ENCODE data around the gene IRGC. TPM values are rescaled to one million over a fixed set of nuclear protein-coding genes. Genes with fewer than 3 reads are reported as not detected.

The IRGC gene
- total and polyA plus RNA-seq, 9 donors = not detected

GRCh38 chr19:43707158-43707712 is 8.6 kb upstream of the IRGC start:
- DNase-seq = no peak
- H3K9me3 ChIP-seq = peaks cover 0 to 7% of the 10 kb centered on the region in 2 donors
- H3K36me3 ChIP-seq = no peaks in the 10 kb centered on the region
- TF ChIP-seq EP300 (IDR thresholded peaks at IDR 0.05) (no peak), POLR2A (IDR thresholded peaks at IDR 0.05) (no peak)
- TF ChIP-seq, protein P1, sequence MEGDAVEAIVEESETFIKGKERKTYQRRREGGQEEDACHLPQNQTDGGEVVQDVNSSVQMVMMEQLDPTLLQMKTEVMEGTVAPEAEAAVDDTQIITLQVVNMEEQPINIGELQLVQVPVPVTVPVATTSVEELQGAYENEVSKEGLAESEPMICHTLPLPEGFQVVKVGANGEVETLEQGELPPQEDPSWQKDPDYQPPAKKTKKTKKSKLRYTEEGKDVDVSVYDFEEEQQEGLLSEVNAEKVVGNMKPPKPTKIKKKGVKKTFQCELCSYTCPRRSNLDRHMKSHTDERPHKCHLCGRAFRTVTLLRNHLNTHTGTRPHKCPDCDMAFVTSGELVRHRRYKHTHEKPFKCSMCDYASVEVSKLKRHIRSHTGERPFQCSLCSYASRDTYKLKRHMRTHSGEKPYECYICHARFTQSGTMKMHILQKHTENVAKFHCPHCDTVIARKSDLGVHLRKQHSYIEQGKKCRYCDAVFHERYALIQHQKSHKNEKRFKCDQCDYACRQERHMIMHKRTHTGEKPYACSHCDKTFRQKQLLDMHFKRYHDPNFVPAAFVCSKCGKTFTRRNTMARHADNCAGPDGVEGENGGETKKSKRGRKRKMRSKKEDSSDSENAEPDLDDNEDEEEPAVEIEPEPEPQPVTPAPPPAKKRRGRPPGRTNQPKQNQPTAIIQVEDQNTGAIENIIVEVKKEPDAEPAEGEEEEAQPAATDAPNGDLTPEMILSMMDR (IDR thresholded peaks at IDR 0.05) = no peak
- intact Hi-C loops (cut with DNase I) = no loop called here
- H3K4me1 ChIP-seq (ENCODE audit: insufficient read depth) = no peaks in the 10 kb centered on the region
- WGBS, 3 donors = 71 to 73% (median 72%) methylated on average over 13 of the region's 13 CpGs
- no peak overlapping the region for H3K27ac ChIP-seq
- no peaks in the 10 kb centered on the region for H3K27me3 ChIP-seq
- no peak overlapping the region for H3K4me3 ChIP-seq

GRCh38 chr19:43708716-43709115 is 7.2 kb upstream of the IRGC start:
- Histone ChIP-seq H3K27ac (no peak overlapping the region), H3K4me1 (ENCODE audit: insufficient read depth) (no peaks in the 10 kb centered on the region), H3K27me3 (no peaks in the 10 kb centered on the region), H3K36me3 (no peaks in the 10 kb centered on the region), H3K4me3 (no peak overlapping the region), H3K9me3 (peaks cover 0 to 7% of the 10 kb centered on the region in 2 donors)
- TF ChIP-seq EP300 (IDR thresholded peaks at IDR 0.05) (no peak), POLR2A (IDR thresholded peaks at IDR 0.05) (no peak)
- TF ChIP-seq, protein P1 (IDR thresholded peaks at IDR 0.05) = no peak
- intact Hi-C loops (cut with DNase I) = no loop called here
- no peak for DNase-seq
- WGBS, 3 donors = 59 to 89% (median 70%) methylated on average over 2 of the region's 2 CpGs

DNA sequence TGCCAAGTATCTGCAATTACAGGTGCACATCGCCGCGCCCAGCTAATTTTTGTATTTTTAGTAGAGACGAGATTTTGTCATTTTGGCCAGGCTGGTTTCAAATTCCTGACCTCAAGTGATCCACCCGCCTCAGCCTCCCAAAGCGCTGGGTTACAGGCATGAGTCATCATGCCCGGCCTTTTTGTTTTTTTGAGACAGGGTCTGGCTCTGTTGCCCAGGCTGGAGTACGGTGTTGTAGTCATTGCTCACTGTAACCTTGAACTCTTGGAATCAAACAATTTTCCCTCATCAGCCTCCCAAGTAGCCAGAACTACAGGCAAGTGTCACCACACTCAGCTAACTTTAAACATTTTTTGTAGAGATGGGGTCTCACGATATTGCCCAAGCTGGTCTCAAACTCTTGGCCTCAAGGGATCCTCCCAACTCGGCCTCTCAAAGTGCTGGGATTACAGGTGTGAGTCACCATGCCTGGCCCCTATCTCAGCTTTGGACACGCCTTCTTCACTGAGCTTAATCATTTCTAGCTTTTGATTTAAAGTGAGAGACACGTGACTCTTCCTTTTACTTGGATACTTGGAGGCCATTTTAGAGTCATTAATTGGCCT is 4.0 kb upstream of the IRGC start:
- 66 to 73% (median 67%) methylated on average over 12 of the region's 12 CpGs for WGBS, 3 donors

GRCh38 chr19:43713208-43713607 is 2.7 kb upstream of the IRGC start:
- no peak overlapping the region for H3K4me3 ChIP-seq
- no peak for TF ChIP-seq POLR2A (IDR thresholded peaks at IDR 0.05)
- TF ChIP-seq EP300 (IDR thresholded peaks at IDR 0.05) = no peak
- TF ChIP-seq, protein P1 (IDR thresholded peaks at IDR 0.05) = no peak
- WGBS, 3 donors = 57 to 76% (median 60%) methylated on average over 3 of the region's 3 CpGs
- intact Hi-C loops (cut with DNase I) = no loop called here
- H3K9me3 ChIP-seq = peaks cover 0 to 7% of the 10 kb centered on the region in 2 donors
- H3K27me3 ChIP-seq = no peaks in the 10 kb centered on the region
- H3K27ac ChIP-seq = no peak overlapping the region
- H3K36me3 ChIP-seq = no peaks in the 10 kb centered on the region
- H3K4me1 ChIP-seq (ENCODE audit: insufficient read depth) = no peaks in the 10 kb centered on the region
- no peak for DNase-seq

More for the DNA sequence above, 4.0 kb upstream of the IRGC start:
- TF ChIP-seq, protein P1 (IDR thresholded peaks at IDR 0.05) = no peak
- no peak for TF ChIP-seq EP300 (IDR thresholded peaks at IDR 0.05)
- no peak for TF ChIP-seq POLR2A (IDR thresholded peaks at IDR 0.05)
- Histone ChIP-seq H3K9me3 (peaks cover 0 to 7% of the 10 kb centered on the region in 2 donors), H3K27me3 (no peaks in the 10 kb centered on the region), H3K4me1 (ENCODE audit: insufficient read depth) (no peaks in the 10 kb centered on the region), H3K4me3 (no peak overlapping the region), H3K36me3 (no peaks in the 10 kb centered on the region), H3K27ac (no peak overlapping the region)
- no peak for DNase-seq
- intact Hi-C loops (cut with DNase I) = no loop called here

All from ovary (tissue), 9 donors.